Stomach (tissue), 4 donors: ENCODE data around the gene PNMA5.
A peak's percentile ranks its signal among the peaks of the same experiment; 100 is the strongest.

ENCODE experiments used
- EP300 ChIP-seq: sonication (generic); formaldehyde crosslinking; IDR thresholded peaks from one replicate; pipeline ENCODE4 v1.6.1; 2017; ENCODE audit warnings: antibody characterized with exemption
- POLR2A ChIP-seq, 4 donors: fragments of 450-650 bp; IDR thresholded peaks; one replicate each; pipeline ENCODE4 v1.6.1; 2016; ENCODE audit warnings: antibody characterized with exemption in 4 of 4, control low read depth in 2 of 4, mild to moderate bottlenecking in 1 of 4, moderate library complexity in 1 of 4
- POLR2AphosphoS5 ChIP-seq, 3 donors: sonication (generic); formaldehyde crosslinking; IDR thresholded peaks; one replicate each; pipeline ENCODE4 v1.6.1; 2016; ENCODE audit warnings: antibody characterized with exemption in 3 of 3
- TF ChIP-seq, protein P1 (sequence below), 7 experiments: fragments of 450-650 bp in 4 of 7; fragments of 200-600 bp in 3 of 7; sonication (generic) in 3 of 7; IDR thresholded peaks; one replicate each; pipeline ENCODE4 v1.5.1; 2016 to 2019; ENCODE audit warnings: antibody characterized with exemption in 7 of 7, control low read depth in 2 of 7, mild to moderate bottlenecking in 1 of 7

DNA sequence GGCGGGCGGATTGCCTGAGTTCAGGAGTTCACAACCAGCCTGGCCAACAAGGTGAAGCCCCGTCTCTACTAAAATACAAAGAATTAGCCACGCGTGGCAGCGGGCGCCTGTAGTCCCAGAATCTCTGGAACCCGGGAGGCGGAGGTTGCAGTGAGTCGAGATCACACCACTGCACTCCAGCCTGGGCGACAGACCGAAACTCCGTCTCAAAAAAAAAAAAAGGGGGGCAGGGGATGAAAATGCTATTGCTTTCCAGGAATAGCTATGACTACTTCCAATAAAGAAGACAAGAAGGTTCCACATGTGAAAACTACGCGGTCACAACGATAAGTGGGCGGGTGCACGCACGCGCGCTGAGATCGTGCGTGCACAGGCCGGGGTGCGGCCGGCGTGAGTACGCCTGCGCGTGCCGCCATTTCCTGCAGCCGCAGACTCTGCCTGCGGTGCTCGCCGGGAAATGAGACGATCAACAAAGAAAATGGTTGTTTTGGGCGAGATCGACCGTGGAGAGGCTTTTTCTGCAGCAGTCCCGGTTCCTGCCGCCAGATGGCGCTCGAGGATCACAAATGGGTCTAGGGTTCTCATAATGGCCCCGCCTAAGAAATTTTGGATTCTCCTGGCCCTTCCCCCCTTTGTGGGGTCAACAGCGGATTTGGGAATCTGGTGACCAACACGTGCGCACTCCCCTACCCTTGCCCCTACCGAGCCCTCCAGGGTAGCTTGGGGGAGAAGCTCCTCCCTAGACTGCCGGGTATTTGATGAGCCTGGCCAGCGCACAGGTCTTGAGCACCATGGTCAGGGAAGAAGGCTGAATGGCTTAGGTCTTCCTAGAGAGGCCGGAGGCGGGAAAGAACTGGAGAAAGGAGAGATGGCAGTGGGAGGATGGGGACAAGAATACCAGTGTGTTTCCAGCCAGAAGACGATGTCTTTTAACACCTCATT lies 35.1 kb downstream of the PNMA5 start:
- TF ChIP-seq POLR2A (IDR thresholded peaks at IDR 0.05) (no peak), POLR2AphosphoS5 (IDR thresholded peaks at IDR 0.05) (peak; percentile 12 to 83 (median 62)), EP300 (no peak)
- TF ChIP-seq, protein P1, sequence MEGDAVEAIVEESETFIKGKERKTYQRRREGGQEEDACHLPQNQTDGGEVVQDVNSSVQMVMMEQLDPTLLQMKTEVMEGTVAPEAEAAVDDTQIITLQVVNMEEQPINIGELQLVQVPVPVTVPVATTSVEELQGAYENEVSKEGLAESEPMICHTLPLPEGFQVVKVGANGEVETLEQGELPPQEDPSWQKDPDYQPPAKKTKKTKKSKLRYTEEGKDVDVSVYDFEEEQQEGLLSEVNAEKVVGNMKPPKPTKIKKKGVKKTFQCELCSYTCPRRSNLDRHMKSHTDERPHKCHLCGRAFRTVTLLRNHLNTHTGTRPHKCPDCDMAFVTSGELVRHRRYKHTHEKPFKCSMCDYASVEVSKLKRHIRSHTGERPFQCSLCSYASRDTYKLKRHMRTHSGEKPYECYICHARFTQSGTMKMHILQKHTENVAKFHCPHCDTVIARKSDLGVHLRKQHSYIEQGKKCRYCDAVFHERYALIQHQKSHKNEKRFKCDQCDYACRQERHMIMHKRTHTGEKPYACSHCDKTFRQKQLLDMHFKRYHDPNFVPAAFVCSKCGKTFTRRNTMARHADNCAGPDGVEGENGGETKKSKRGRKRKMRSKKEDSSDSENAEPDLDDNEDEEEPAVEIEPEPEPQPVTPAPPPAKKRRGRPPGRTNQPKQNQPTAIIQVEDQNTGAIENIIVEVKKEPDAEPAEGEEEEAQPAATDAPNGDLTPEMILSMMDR (IDR thresholded peaks at IDR 0.05), result peak in 6 of 7 experiments; percentile 69 to 96 (median 78)
